Erythroblast (primary cell): Measurements from ENCODE around the gene GNAZ.

Source experiments
- GATA1 ChIP-seq: IDR thresholded peaks from 2 replicates; pipeline ENCODE4 v1.6.1; 2011; ENCODE audit warnings: low read depth, mild to moderate bottlenecking, control low read depth, low read length, moderate library complexity
- POLR2A ChIP-seq: IDR thresholded peaks from 2 replicates; pipeline ENCODE4 v1.6.1; 2011; ENCODE audit warnings: mild to moderate bottlenecking, low read length

- TF ChIP-seq POLR2A (no peak), GATA1 (no peak)
Observed at GRCh38 chr22:23120415-23120899, 50.1 kb downstream of the GNAZ start.
